H4 (cell line): ENCODE data around the gene SLC9A9. TPM values are rescaled to one million over a fixed set of nuclear protein-coding genes. Genes with fewer than 3 reads are reported as not detected.

Experiments
- DNase-seq: peaks from one replicate; pipeline ENCODE4 v3.0.0-alpha.2; 2015; ENCODE audit warnings: low spot score
- total RNA-seq: library from RNA; depleted of rRNA; stranded (reverse); fragments of >200 nt; shearing (Covaris generic); gene quantifications from 2 replicates; pipeline ENCODE4 v1.2.3, GENCODE V29; 2014; rRNA removed

The SLC9A9 gene
- total RNA-seq, 1 experiment from 2014 or later, result 10.8 TPM

- DNase-seq, result no peak
Measured at GRCh38 chr3:143217283-143217682, 631.0 kb downstream of the SLC9A9 start.

DNA sequence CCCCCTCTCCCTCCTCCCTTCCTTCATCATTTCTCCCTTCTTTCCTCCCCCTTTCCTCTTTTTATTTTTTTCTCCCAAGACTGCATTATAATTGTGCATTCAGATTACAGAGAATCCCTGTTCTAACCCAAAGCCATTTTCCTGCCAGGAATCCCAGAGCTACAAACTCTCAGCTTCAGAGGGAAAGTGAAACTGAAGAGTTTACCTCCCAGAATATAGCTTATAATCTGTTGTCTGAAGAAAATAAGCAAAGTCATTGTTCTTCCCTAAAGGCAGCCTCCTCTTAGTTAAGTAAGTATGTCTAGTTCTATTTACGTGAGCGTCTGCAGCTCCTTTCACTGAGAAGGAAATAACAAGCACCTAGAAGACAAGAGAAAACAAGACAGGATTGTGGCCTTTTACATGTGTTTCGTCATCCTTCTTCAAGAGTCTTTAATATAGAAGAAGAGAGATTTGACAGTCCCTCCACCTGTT, 631.5 kb downstream of the SLC9A9 start:
- peak; percentile 35 for DNase-seq

Other genes with a start within 250 kb of the SLC9A9 start
- gene DIPK2A, start 123.4 kb upstream of the SLC9A9 start, total RNA-seq, result 27.4 and 42.1 TPM in 2 replicates